ENCODE data around the gene CEP128. TPM values are rescaled to one million over a fixed set of nuclear protein-coding genes. Genes with fewer than 3 reads are reported as not detected.

Gene CEP128
- total and polyA plus RNA-seq, 2 experiments from 2014 or later = 7.3 to 14.3 TPM

- no peak overlapping the region for H3K27ac ChIP-seq
- no peak for TF ChIP-seq CTCF (IDR thresholded peaks at IDR 0.05; ENCODE audit: low read depth, low read length)
- H3K9me3 ChIP-seq (ENCODE audit: low read depth) = no peaks in the 10 kb centered on the region
- H3K4me3 ChIP-seq = no peak overlapping the region
- H3K4me1 ChIP-seq (ENCODE audit: low read depth) = no peaks in the 10 kb centered on the region
- no peaks in the 10 kb centered on the region for H3K27me3 ChIP-seq
- DNase-seq (ENCODE audit: low read depth in 1 of 2, low spot score in 1 of 2) = no peak
- no peaks in the 10 kb centered on the region for H3K36me3 ChIP-seq
These were observed 452.0 kb downstream of the CEP128 start for GRCh38 chr14:80489513-80489912.

DNA sequence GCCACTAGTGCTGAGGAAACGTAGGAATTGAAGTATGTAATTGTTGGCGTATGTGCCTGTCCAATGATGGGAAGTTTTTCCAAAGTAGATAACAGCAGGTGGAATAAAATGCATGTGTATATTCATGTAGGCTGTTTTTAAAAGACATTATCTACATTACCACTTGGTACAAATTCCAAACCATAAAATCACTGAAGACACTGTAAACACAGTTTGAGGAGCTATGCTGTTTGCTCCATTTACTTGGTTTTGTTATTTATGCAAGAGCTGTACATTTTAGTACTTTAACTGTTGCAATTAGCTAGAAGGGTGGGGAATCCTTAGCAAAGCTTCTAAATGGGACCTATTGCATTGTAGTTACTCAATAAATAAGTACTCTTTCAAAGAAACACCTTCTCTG, 455.8 kb downstream of the CEP128 start:
- Histone ChIP-seq H3K27ac (no peak overlapping the region), H3K4me3 (no peak overlapping the region), H3K9me3 (ENCODE audit: low read depth) (no peaks in the 10 kb centered on the region), H3K36me3 (no peaks in the 10 kb centered on the region), H3K4me1 (ENCODE audit: low read depth) (no peaks in the 10 kb centered on the region), H3K27me3 (no peaks in the 10 kb centered on the region)
- DNase-seq (ENCODE audit: low read depth in 1 of 2, low spot score in 1 of 2) = no peak
- no peak for TF ChIP-seq CTCF (IDR thresholded peaks at IDR 0.05; ENCODE audit: low read depth, low read length)

DNA sequence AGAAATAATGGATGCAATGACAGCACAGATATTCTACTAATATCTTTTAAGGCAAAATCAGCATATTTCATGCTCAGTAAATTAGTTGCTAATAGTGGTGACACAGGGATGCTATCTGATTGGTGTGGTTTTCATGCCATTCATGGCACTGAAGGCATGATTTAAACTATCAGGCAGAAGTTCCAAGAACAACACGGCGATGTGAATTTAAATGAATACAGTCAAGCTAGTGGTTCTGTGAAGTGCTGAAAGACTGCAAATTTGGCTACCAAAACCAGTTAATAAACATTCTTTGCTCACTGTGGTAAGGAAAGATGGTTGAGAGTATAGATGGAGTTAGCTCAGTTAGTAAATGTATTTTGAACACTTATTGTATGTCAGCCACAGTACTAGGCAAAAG, 458.2 kb downstream of the CEP128 start:
- DNase-seq (ENCODE audit: low read depth in 1 of 2, low spot score in 1 of 2) = no peak
- Histone ChIP-seq H3K27me3 (no peaks in the 10 kb centered on the region), H3K27ac (no peak overlapping the region), H3K4me3 (no peak overlapping the region), H3K9me3 (ENCODE audit: low read depth) (no peaks in the 10 kb centered on the region), H3K4me1 (ENCODE audit: low read depth) (no peaks in the 10 kb centered on the region), H3K36me3 (no peaks in the 10 kb centered on the region)
- TF ChIP-seq CTCF (IDR thresholded peaks at IDR 0.05; ENCODE audit: low read depth, low read length) = no peak

DNA sequence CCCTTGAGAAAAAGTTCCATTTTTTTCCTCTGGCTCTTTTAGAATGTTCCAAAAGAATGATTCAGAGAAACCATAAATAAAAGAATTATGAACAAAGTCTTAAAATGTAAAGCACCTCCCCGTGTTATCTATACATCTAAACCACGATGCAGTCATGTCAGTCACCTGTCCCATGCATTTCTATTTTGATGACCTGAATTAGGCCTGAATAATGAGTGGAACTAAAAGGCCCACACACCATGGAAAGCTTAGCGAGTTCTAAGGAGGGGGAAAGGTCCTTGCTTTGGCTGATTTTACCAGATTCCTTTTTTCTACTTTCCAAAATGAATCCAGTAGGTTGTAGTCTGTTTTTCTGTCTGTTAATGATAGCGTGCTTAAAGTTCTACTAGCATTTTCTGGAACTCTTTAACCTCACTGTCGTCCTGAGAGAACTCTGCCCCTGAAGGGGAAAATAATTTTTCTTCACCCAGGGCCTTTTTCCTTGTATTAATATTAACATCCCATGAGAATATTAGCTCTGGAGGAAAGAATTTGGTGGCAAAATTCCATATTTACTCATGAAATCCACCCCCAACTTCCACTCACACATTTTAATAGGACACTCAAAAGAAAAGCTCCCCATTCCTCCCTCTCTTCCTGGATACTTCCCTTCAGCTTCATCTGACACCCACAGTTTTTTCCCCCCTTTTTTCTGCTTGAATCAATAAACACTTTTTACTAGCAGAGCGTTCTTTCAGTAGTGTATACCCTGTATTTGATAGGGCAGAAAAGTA, 464.0 kb downstream of the CEP128 start:
- Histone ChIP-seq H3K36me3 (no peaks in the 10 kb centered on the region), H3K9me3 (ENCODE audit: low read depth) (no peaks in the 10 kb centered on the region), H3K4me3 (no peak overlapping the region), H3K27me3 (no peaks in the 10 kb centered on the region), H3K4me1 (ENCODE audit: low read depth) (no peaks in the 10 kb centered on the region), H3K27ac (no peak overlapping the region)
- TF ChIP-seq CTCF (IDR thresholded peaks at IDR 0.05; ENCODE audit: low read depth, low read length) = no peak
- peak in 1 of 2 donors; percentile 41 for DNase-seq (ENCODE audit: low read depth in 1 of 2, low spot score in 1 of 2)

DNA sequence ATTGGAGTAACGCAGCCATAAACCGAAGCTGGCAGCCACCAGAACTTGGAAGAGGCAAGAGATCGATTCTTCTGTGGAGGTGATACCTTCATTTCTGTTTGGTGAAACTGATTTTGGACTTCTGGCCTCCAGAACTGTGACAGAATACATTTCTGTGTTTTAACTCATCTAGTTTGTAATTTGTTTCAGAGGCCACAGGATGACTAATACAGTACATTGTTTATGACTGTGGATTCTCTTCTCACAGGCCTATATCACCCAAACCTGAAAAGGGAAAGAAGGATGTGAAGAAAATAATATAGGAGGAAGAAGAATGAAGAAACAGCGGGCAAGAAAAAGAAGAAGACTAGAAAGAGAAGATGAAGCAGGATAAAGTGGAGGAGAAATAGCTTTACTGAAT, 466.5 kb downstream of the CEP128 start:
- H3K4me1 ChIP-seq (ENCODE audit: low read depth) = no peaks in the 10 kb centered on the region
- no peak overlapping the region for H3K27ac ChIP-seq
- H3K9me3 ChIP-seq (ENCODE audit: low read depth) = no peaks in the 10 kb centered on the region
- no peak for TF ChIP-seq CTCF (IDR thresholded peaks at IDR 0.05; ENCODE audit: low read depth, low read length)
- no peak overlapping the region for H3K4me3 ChIP-seq
- no peaks in the 10 kb centered on the region for H3K36me3 ChIP-seq
- H3K27me3 ChIP-seq = no peaks in the 10 kb centered on the region
- DNase-seq (ENCODE audit: low read depth in 1 of 2, low spot score in 1 of 2) = no peak
